ENCODE results near the gene SMYD3.
"Not testable (repeated sequence)": the region's sequence is repeated elsewhere in the genome, so short reads cannot be mapped to it uniquely, and the experiment has no call there.

SMYD3 gene

GRCh38 chr1:245969283-245969682 is 537.8 kb downstream of the SMYD3 start:
- peaks cover 2% of the 10 kb centered on the region for H3K9me3 Mint-ChIP-seq
- H3K4me1 Mint-ChIP-seq, result no peaks in the 10 kb centered on the region
- ATAC-seq (ENCODE audit: low read depth) (no peak), DNase-seq (ENCODE audit: low spot score in 2 of 2) (no peak)
- no peak overlapping the region for H3K27ac Mint-ChIP-seq
- no peaks in the 10 kb centered on the region for H3K27me3 Mint-ChIP-seq
- no peak overlapping the region for H3K4me3 Mint-ChIP-seq
- H3K36me3 Mint-ChIP-seq, result peaks cover 2% of the 10 kb centered on the region

- ATAC-seq (ENCODE audit: low read depth) (no peak), DNase-seq (ENCODE audit: low spot score in 2 of 2) (no peak)
- H3K36me3 Mint-ChIP-seq, result peaks cover 2% of the 10 kb centered on the region
- H3K27ac Mint-ChIP-seq, result no peak overlapping the region
- peaks cover 2% of the 10 kb centered on the region for H3K9me3 Mint-ChIP-seq
- H3K4me3 Mint-ChIP-seq, result no peak overlapping the region
- H3K4me1 Mint-ChIP-seq, result no peaks in the 10 kb centered on the region
- no peaks in the 10 kb centered on the region for H3K27me3 Mint-ChIP-seq
Measured at GRCh38 chr1:245968775-245969174, 538.3 kb downstream of the SMYD3 start.

DNA sequence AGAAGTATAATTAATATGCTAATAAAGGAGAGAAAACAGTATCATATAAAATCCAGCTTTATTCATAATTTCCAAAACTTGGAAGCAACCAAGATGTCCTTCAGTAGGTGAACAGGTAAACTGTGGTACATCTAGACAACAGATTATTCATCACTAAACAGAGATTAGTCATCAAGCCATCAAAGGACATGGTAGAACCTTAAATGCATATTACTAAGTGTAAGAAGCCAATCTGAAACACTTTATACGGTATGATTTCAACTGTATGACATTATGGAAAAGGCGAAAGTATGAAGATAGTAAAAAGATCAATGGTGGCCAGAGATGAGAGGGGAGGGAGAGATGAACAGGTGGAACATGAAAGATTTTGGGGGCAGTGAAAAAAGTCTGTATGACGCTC is 541.7 kb downstream of the SMYD3 start:
- no peaks in the 10 kb centered on the region for H3K9me3 Mint-ChIP-seq
- no peak overlapping the region for H3K4me3 Mint-ChIP-seq
- no peaks in the 10 kb centered on the region for H3K4me1 Mint-ChIP-seq
- no peak overlapping the region for H3K27ac Mint-ChIP-seq
- H3K36me3 Mint-ChIP-seq, result no peaks in the 10 kb centered on the region
- no peak for ATAC-seq (ENCODE audit: low read depth)
- no peak for DNase-seq (ENCODE audit: low spot score in 2 of 2)
- H3K27me3 Mint-ChIP-seq, result no peaks in the 10 kb centered on the region

DNA sequence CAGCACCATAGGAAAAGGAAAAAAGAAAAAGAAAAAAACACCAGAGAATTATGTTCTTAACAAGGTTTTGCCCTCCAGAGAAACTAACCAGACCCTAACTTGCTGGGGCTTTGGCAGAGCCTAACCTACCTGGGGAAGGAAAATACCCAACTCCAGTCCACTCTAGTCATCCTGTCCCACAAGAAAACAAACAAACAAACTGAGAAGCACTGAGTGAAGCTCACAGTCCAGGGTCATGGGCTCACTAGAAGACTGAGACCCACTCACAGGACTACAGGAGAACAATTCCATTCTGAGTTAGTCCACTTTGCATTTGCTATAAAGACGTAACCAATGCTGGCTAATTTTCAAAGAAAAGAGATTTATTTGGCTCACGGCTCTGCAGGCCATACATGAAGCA is 543.4 kb downstream of the SMYD3 start:
- ATAC-seq (ENCODE audit: low read depth), result no peak
- H3K36me3 Mint-ChIP-seq, result no peaks in the 10 kb centered on the region
- no peaks in the 10 kb centered on the region for H3K27me3 Mint-ChIP-seq
- no peak overlapping the region for H3K27ac Mint-ChIP-seq
- no peaks in the 10 kb centered on the region for H3K4me1 Mint-ChIP-seq
- DNase-seq (ENCODE audit: low spot score in 2 of 2), result no peak
- H3K4me3 Mint-ChIP-seq, result no peak overlapping the region
- no peaks in the 10 kb centered on the region for H3K9me3 Mint-ChIP-seq

DNA sequence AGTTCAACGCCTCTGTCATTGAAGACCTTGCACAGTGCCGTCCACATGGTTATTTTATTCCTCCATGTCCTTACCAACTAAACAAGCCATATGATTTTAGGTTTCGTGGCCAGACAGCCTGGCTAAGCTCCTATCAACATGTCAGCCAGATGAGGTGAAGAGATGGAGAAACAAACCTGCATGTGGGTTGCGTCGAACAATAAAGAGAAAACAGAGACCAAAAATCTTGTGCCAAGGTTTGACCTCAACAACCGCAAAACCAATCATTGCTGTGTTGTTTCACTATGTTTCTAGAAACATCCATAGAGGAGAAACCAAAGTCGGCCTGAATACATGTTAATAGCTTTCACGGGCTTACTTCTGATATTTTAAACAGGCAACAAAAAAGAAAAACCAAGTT is 544.6 kb downstream of the SMYD3 start:
- H3K9me3 Mint-ChIP-seq, result no peaks in the 10 kb centered on the region
- H3K36me3 Mint-ChIP-seq, result no peaks in the 10 kb centered on the region
- no peak for ATAC-seq (ENCODE audit: low read depth)
- no peak for DNase-seq (ENCODE audit: low spot score in 2 of 2)
- H3K27ac Mint-ChIP-seq, result no peak overlapping the region
- no peaks in the 10 kb centered on the region for H3K27me3 Mint-ChIP-seq
- no peaks in the 10 kb centered on the region for H3K4me1 Mint-ChIP-seq
- no peak overlapping the region for H3K4me3 Mint-ChIP-seq

DNA sequence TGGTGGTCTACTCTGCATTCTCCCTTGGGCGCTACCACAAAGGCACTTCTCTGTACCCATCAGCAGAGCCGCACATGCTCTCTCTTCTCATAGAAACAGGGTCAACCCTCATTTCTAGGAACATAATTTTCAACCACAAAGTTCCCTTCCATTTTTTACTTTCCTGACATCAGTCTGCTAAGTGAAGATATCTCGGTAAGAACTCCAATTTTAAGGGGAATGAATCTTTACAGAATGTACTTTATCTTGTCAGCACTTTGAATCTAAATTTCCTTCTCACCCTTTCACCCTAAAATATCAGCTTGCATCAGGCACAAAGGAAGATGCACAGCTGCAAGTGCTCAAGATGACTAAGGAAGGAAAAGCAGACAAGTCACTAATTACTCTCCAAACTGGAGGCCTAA is 545.9 kb downstream of the SMYD3 start:
- H3K36me3 Mint-ChIP-seq, result no peaks in the 10 kb centered on the region
- no peaks in the 10 kb centered on the region for H3K4me1 Mint-ChIP-seq
- no peak for DNase-seq (ENCODE audit: low spot score in 2 of 2)
- H3K27ac Mint-ChIP-seq, result no peak overlapping the region
- no peak overlapping the region for H3K4me3 Mint-ChIP-seq
- ATAC-seq (ENCODE audit: low read depth), result no peak
- H3K27me3 Mint-ChIP-seq, result no peaks in the 10 kb centered on the region
- no peaks in the 10 kb centered on the region for H3K9me3 Mint-ChIP-seq

GRCh38 chr1:245960171-245960570 is 546.9 kb downstream of the SMYD3 start:
- Mint-ChIP-seq H3K4me3 (no peak overlapping the region), H3K36me3 (no peaks in the 10 kb centered on the region), H3K9me3 (no peaks in the 10 kb centered on the region), H3K27me3 (no peaks in the 10 kb centered on the region), H3K27ac (no peak overlapping the region), H3K4me1 (no peaks in the 10 kb centered on the region)
- no peak for DNase-seq (ENCODE audit: low spot score in 2 of 2)
- ATAC-seq (ENCODE audit: low read depth), result no peak

DNA sequence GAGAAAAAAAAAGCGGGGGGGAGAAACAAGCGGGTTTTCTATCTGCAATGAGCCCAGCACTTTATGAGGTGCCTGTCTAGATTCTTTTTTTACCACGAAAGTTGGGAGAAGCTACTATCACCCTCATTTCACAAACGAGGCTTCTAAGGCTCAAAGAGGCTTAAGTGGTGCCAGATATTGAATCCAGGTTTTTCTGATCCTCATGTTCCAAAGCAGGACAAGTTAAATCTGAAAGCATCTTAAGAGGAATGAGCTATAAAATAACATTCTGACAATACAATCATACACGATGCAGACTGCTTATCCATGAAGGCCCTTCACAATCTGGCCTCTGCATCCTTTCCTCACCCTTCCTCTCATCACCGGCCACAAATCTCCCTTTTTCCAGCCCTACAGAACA is 549.1 kb downstream of the SMYD3 start:
- no peaks in the 10 kb centered on the region for H3K27me3 Mint-ChIP-seq
- H3K27ac Mint-ChIP-seq, result no peak overlapping the region
- no peak overlapping the region for H3K4me3 Mint-ChIP-seq
- no peaks in the 10 kb centered on the region for H3K9me3 Mint-ChIP-seq
- ATAC-seq (ENCODE audit: low read depth) (no peak), DNase-seq (ENCODE audit: low spot score in 2 of 2) (no peak)
- no peaks in the 10 kb centered on the region for H3K36me3 Mint-ChIP-seq
- H3K4me1 Mint-ChIP-seq, result peaks cover 8% of the 10 kb centered on the region

DNA sequence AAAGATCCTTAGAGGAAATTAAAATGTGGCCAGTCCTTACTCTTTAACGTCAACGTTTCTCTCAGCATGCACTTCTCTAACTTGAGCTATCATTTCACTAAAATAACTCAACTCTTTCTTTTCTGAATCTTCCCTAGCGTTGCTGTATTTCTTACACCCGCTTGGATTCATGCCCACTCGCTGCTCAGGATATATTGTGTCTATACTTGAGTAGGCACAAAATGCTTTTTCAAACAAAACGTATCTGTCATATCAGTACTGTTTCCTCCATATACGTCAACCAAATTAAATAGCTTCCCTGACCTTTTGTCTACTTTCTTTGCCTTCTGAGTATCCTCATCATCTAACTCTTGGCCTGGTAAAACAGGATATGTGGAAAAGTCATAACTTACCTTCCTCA is 549.7 kb downstream of the SMYD3 start:
- peaks cover 11% of the 10 kb centered on the region for H3K4me1 Mint-ChIP-seq
- no peak overlapping the region for H3K27ac Mint-ChIP-seq
- DNase-seq (ENCODE audit: low spot score in 2 of 2), result no peak
- no peaks in the 10 kb centered on the region for H3K9me3 Mint-ChIP-seq
- no peak overlapping the region for H3K4me3 Mint-ChIP-seq
- H3K36me3 Mint-ChIP-seq, result no peaks in the 10 kb centered on the region
- no peaks in the 10 kb centered on the region for H3K27me3 Mint-ChIP-seq
- ATAC-seq (ENCODE audit: low read depth), result no peak

DNA sequence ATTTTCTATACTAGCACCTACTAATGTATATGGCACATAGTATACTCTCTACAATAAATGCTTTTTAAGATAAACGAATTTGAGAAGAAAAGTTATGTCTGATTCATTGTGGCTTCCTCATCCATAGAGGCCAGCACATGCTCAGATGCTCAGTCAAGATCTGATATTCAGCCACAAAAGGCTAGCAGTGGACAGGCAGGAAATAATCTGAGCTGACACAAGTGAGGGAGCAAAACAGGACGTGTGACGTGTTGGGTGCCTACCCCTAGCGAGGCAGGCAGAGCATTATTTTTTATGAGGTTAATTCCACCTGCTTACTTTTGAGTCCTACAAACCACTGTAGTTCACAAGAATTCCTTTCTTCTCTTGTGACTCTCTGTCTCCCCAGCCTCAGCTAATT is 550.9 kb downstream of the SMYD3 start:
- no peaks in the 10 kb centered on the region for H3K9me3 Mint-ChIP-seq
- peaks cover 19% of the 10 kb centered on the region for H3K4me1 Mint-ChIP-seq
- ATAC-seq (ENCODE audit: low read depth) (no peak), DNase-seq (ENCODE audit: low spot score in 2 of 2) (no peak)
- no peak overlapping the region for H3K4me3 Mint-ChIP-seq
- peaks cover 2% of the 10 kb centered on the region for H3K36me3 Mint-ChIP-seq
- H3K27ac Mint-ChIP-seq, result no peak overlapping the region
- H3K27me3 Mint-ChIP-seq, result no peaks in the 10 kb centered on the region

DNA sequence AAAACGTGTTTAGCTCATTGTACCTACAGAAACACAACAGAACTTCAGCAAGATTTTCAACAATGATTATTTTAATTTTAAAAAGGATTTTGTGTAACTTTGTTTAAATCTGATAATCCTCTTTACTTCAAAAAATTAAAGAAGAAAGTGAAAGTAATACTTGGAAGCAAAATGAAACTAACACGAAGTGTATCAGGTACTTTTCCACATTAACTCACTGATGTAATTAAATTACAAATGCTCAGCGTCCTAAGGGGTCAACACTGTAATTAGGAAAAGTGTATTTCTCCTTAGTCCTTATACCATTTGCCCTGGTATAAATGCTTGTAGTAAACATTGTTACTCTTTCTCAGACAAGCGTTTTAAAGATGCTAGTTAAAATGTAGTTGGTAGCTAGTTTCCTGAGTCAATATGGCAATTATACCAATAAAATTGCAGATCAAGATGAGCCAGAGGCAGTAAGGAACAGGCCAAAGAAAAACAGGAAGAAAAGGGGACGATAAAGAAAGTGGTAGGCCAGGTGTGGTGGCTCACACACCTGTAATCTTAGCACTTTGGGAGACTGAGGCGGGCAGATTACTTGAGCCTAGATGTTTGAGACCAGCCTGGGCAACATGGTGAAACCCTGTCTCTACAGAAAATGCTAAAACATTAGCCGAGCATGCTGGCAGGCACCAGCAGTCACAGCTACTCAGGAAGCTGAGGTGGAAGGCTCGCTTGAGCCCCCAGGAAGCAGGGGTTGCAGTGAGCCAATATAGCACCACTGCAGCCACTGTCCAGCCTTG is 553.0 kb downstream of the SMYD3 start:
- H3K9me3 Mint-ChIP-seq, result no peaks in the 10 kb centered on the region
- peaks cover 19% of the 10 kb centered on the region for H3K4me1 Mint-ChIP-seq
- peaks cover 2% of the 10 kb centered on the region for H3K36me3 Mint-ChIP-seq
- peak overlapping the region; percentile 82 for H3K4me3 Mint-ChIP-seq
- peak; percentile 75 for ATAC-seq (ENCODE audit: low read depth)
- H3K27me3 Mint-ChIP-seq, result no peaks in the 10 kb centered on the region
- peak overlapping the region; percentile 99 for H3K27ac Mint-ChIP-seq
- DNase-seq (ENCODE audit: low spot score in 2 of 2), result no peak

DNA sequence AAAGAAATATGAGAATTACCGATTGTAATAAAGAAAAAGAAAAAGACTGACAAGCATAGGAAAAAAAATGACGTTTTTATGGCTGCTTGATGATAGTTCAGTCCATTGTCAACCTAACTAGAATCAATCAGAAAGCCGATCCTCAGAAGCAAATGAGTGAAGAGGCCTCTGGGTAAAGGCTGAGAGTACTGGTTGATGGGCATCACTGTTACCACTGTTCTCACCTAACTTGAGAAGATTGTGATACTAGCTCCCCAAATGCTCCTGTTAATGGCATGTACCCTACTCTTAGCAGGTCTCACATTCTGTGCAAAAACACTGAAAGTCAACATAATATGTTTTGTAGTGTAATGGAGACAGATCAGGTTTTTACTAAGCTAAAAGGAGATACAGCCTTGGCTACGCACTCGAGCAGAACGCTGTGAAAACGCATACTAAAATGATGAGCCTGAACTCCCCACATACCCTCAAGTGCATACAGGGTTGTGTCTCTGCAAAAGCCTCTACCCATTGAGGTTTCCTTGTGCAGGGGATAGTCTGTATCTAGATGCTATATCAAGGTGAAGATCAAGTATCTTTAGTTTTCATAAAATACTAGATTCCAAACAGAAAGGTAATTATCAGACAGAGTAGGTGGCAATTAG is 554.6 kb downstream of the SMYD3 start:
- Mint-ChIP-seq H3K9me3 (no peaks in the 10 kb centered on the region), H3K4me3 (peak overlapping the region; percentile 11), H3K36me3 (peaks cover 4% of the 10 kb centered on the region), H3K27me3 (no peaks in the 10 kb centered on the region), H3K27ac (peak overlapping the region; percentile 99), H3K4me1 (peaks cover 19% of the 10 kb centered on the region)
- DNase-seq (ENCODE audit: low spot score in 2 of 2) (no peak), ATAC-seq (ENCODE audit: low read depth) (no peak)

GRCh38 chr1:245948786-245949185 is 558.3 kb downstream of the SMYD3 start:
- Mint-ChIP-seq H3K27me3 (no peaks in the 10 kb centered on the region), H3K36me3 (peaks cover 11% of the 10 kb centered on the region), H3K27ac (no peak overlapping the region), H3K4me1 (peaks cover 11% of the 10 kb centered on the region), H3K9me3 (peaks cover 3% of the 10 kb centered on the region), H3K4me3 (no peak overlapping the region)
- ATAC-seq (ENCODE audit: low read depth), result no peak
- DNase-seq (ENCODE audit: low spot score in 2 of 2), result no peak

DNA sequence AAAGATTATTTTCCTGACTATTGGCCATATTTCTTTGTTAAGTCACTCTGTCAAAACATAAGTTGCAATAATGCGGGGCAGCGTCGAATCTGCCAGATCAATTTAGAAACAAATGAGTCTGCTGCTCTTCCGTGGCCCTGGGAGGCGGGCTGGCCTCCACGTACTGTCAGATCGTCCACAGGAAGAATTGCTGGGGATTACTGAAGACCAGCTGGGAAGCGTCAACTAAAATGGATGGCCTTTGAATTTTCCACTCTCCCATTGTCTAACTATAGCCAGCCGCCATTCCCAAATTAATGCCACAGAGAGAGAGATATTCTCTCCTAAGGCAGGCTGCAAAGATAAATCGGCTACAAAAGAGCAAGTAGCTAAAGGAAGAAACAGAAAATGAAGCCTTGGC is 560.2 kb downstream of the SMYD3 start:
- no peak for DNase-seq (ENCODE audit: low spot score in 2 of 2)
- Mint-ChIP-seq H3K36me3 (peaks cover 13% of the 10 kb centered on the region), H3K27me3 (no peaks in the 10 kb centered on the region), H3K9me3 (peaks cover 3% of the 10 kb centered on the region), H3K27ac (no peak overlapping the region), H3K4me1 (peaks cover 8% of the 10 kb centered on the region), H3K4me3 (no peak overlapping the region)
- no peak for ATAC-seq (ENCODE audit: low read depth)

- not testable (repeated sequence) for H3K4me1 Mint-ChIP-seq; ATAC-seq (ENCODE audit: low read depth); H3K27me3 Mint-ChIP-seq; H3K9me3 Mint-ChIP-seq; H3K27ac Mint-ChIP-seq; DNase-seq (ENCODE audit: low spot score in 2 of 2); H3K4me3 Mint-ChIP-seq
- peaks cover 11% of the 10 kb centered on the region for H3K36me3 Mint-ChIP-seq
Measured at GRCh38 chr1:245945136-245945535, 561.9 kb downstream of the SMYD3 start.
